Epithelial cell of esophagus (primary cell): ENCODE measurements around the gene RAX2.

ENCODE experiments used
- DNase-seq: peaks from one replicate; pipeline ENCODE4 v3.0.0; 2010; ENCODE audit warnings: low read depth
- H3K4me3 ChIP-seq: 2 replicates; pipeline ENCODE4 v1.5.1; 2011; ENCODE audit warnings: mild to moderate bottlenecking, low read length, control low read depth
- CTCF ChIP-seq: IDR thresholded peaks from 2 replicates; pipeline ENCODE4 v1.5.1; 2011; ENCODE audit warnings: low read depth, mild to moderate bottlenecking, low read length, control low read depth, inconsistent platforms; ENCODE audit not compliant: insufficient read depth; ENCODE audit errors: missing control alignments

RAX2 gene

DNA sequence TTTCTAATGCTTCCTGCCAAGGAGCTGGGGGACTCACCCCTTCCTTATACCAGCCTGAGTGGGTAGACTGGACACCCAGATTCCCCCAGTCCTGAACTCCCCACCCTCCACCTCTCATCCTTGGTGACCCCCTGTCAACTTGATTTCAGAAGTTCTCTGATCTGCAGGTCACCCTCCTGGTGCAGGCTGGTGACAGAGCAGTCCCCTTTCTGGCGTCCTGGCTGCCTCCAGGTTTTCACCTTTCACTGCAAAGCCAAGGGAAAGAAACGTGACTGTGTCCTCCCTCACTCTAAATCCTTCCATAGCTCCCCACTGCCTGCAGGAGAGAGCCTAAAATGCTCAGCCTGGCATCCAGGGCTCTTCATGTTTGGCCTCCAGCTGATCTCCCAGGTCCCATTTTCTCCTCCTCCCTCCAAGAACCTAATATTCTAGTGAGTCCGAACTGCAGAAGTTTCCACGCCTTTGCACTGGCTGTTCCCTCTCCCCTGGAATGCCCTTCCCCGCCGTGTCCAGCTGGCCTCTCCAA, 18.2 kb upstream of the RAX2 start:
- DNase-seq = no peak
- H3K4me3 ChIP-seq = no peak overlapping the region
- TF ChIP-seq CTCF = no peak

DNA sequence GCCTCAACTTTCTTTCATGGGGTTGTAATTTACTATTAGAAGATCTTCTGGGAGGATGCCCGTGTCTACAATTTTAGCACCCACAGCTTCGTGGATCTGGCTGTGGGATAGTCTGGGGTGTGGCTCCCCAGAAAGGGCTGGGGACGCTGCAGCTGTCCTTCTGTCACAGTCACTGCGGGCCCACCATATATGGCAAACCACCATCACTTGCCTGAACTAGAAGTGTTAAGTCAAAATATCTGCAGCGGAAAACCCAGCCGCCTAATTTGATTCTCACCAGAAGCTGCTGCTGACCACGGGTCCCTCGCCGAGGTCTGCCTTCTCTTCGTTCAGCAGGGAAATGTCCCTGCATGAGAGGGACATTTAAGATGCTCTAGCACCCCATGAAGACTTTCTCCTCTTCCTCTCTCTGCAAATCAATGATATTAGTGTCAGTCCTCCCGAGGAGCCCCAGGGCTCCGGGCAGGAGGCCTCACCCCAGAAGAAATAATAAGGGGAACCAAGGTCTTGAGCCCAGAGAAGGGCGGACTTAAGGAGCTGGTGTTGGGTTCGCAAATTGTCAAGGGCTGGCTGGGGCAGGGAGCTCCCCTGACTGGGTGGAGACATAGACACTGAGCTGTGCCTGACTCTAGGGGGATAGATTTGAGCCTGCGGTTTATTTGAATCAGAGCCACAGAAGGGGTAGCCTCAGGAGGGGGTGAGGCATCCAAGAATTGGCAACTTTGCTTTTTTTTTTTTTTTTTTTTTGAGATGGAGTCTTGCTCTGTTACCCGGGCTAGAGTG, 17.2 kb upstream of the RAX2 start:
- H3K4me3 ChIP-seq = no peak overlapping the region
- DNase-seq = no peak
- no peak for TF ChIP-seq CTCF

DNA sequence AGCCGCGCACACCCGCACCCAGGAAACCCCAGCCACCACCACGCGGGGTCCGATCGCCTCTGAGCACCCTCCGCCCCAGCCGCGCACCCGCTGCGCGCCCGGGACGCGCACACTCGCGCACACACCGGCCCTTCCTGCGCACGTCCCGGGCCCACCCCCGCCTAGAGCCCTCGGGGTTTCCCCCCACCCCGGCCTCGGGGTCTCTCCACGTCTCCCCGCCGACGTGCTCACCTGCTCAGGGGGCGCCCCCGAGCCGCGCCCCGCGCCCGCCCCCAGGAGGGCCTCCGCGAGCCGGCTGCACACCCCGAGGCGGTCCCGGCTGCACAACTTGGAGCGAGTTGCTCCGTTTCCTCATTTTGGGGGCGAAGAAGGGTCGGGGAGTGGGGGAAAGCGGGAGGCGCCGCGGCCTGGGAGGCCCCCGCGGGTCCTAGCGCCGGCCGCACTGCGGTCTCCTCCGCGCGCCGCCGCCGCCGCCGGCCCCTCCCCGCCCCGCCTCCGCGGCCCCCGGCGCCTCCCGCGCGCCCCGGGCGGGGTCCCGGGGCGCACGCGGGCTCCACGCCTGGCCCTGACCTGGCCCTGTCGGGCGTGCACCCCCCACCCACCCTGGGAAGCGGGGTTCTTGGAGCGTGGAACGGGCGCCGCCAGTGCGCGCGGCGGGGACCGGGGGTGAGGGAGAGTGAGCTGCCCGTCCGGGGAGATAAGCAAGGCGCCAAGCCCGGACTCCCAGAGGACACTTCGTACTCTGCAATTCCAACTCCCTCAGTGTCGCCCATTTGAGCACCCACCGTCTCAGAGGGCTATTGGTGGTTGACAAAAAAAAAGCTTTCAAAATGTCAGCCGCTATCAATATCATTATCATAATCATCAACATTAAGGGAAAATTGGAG, 14.2 kb upstream of the RAX2 start, which contains the start of gene MATK:
TSS of gene MATK (minus strand) at position 444 of the 887 bp plus-strand sequence. CDS start 1,246 bp downstream, outside the sequence.
- no peak within 1 kb of the TSS for H3K4me3 ChIP-seq
- DNase-seq = no peak
- TF ChIP-seq CTCF = no peak

DNA sequence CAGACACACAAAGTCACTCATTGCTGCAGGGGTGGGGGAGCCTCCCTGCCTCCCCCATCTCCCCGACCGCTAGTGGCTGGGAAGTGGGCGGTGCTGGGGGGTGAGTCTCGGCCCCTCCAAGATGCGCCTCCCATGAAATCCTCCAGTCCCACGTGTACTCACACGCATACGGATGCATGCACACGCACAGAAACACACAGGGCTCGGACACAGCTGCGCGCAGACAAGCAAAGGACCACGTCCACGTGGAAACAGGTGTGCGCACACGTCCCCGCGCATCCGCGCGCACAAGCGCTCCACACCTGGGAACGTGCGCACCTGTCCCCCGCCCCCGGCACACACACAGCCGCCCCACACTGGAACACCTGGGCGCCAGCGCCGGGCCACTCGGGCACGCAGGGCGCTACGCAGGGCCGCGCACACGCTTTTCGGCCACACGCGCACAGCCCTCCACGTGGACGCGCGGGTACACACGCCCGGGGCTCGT, 13.5 kb upstream of the RAX2 start:
- no peak for TF ChIP-seq CTCF
- no peak overlapping the region for H3K4me3 ChIP-seq
- peak; percentile 10 for DNase-seq

GRCh38 chr19:3784607-3785450, 12.8 kb upstream of the RAX2 start:
- TF ChIP-seq CTCF = no peak
- no peak overlapping the region for H3K4me3 ChIP-seq
- DNase-seq = peak; percentile 22
